SK-N-SH (cell line): Measurements from ENCODE around the gene ATP8A2. TPM values are rescaled to one million over a fixed set of nuclear protein-coding genes. Genes with fewer than 3 reads are reported as not detected.

Experiments
- CTCF ChIA-PET: fragments of 300-600, 350-600 bp; formaldehyde crosslinking; extraction: SDS; loops from one replicate; lab custom pipeline; 2021; lab: Yijun Ruan, JAX
- POLR2A ChIA-PET: fragments of 350-600 bp; sonication (Branson Sonifier 250); formaldehyde crosslinking; extraction: SDS; loops from one replicate; lab custom pipeline; 2020; ENCODE audit warnings: antibody characterized with exemption, inconsistent platforms; lab: Yijun Ruan, JAX
- DNase-seq: peaks from one replicate; pipeline ENCODE4 v3.0.0; 2012
- H2AFZ ChIP-seq: fragments of 200-600 bp; sonication (generic); 2 replicates; pipeline ENCODE4 v1.8.1; 2016; ENCODE audit warnings: antibody characterized with exemption, mild to moderate bottlenecking, low read depth
- H3F3A ChIP-seq: fragments of 200-600 bp; sonication (generic); replicated peaks from 2 replicates; pipeline ENCODE3; 2016; ENCODE audit warnings: antibody characterized with exemption, mild to moderate bottlenecking; ENCODE audit not compliant: insufficient read depth
- H3K27ac ChIP-seq, 2 experiments: fragments of 200-500 bp in 1 of 2; fragments of 200-600 bp in 1 of 2; sonication (Bioruptor generic) in 1 of 2; sonication (generic), shearing (Covaris generic) in 1 of 2; 2 replicates each; pipeline versions ENCODE4 v1.5.1 to v1.6.1; 2014 to 2016; ENCODE audit warnings: low read depth in 2 of 2, inconsistent platforms in 1 of 2, low read length in 1 of 2, mild to moderate bottlenecking in 1 of 2, mixed read lengths in 1 of 2
- H3K27me3 ChIP-seq: fragments of 200-600 bp; sonication (generic), shearing (Covaris generic); 2 replicates; pipeline ENCODE4 v1.6.1; 2016; ENCODE audit warnings: mixed run types; ENCODE audit not compliant: insufficient read depth
- H3K36me3 ChIP-seq, 2 experiments: fragments of 200-500 bp in 1 of 2; fragments of 200-600 bp in 1 of 2; sonication (Bioruptor generic) in 1 of 2; sonication (generic) in 1 of 2; replicated peaks in 1 of 2; 2 replicates each; pipeline versions ENCODE3 to v1.5.1; 2014 to 2016; ENCODE audit warnings: low read length in 1 of 2, mild to moderate bottlenecking in 1 of 2; ENCODE audit not compliant: insufficient read depth in 2 of 2, control insufficient read depth in 1 of 2
- H3K4me1 ChIP-seq, 2 experiments: fragments of 200-500 bp in 1 of 2; fragments of 200-600 bp in 1 of 2; sonication (Bioruptor generic) in 1 of 2; sonication (generic), shearing (Covaris generic) in 1 of 2; 2 replicates each; pipeline versions ENCODE4 v1.5.1 to v1.6.1; 2014 to 2016; ENCODE audit warnings: low read depth in 1 of 2, low read length in 1 of 2, mixed run types in 1 of 2; ENCODE audit not compliant: insufficient read depth in 2 of 2, control insufficient read depth in 1 of 2
- H3K4me2 ChIP-seq: fragments of 200-600 bp; sonication (generic), shearing (Covaris generic); 2 replicates; pipeline ENCODE4 v1.6.1; 2017; ENCODE audit warnings: mixed run types
- H3K4me3 ChIP-seq, 2 experiments: fragments of 200-500 bp in 1 of 2; fragments of 200-600 bp in 1 of 2; sonication (Bioruptor generic) in 1 of 2; sonication (generic), shearing (Covaris generic) in 1 of 2; 2 replicates each; pipeline versions ENCODE4 v1.5.1 to v1.8.1; 2014 to 2016; ENCODE audit warnings: low read depth in 2 of 2, inconsistent platforms in 1 of 2, low read length in 1 of 2, mild to moderate bottlenecking in 1 of 2, mixed read lengths in 1 of 2, moderate library complexity in 1 of 2
- H3K79me2 ChIP-seq: fragments of 200-600 bp; sonication (generic); 2 replicates; pipeline ENCODE4 v1.8.1; 2017; ENCODE audit warnings: mild to moderate bottlenecking; ENCODE audit not compliant: insufficient read depth
- H3K9ac ChIP-seq: fragments of 200-600 bp; sonication (generic); 2 replicates; pipeline ENCODE4 v1.6.1; 2017; ENCODE audit warnings: mixed run types
- H3K9me2 ChIP-seq: fragments of 200-600 bp; sonication (generic); 2 replicates; pipeline ENCODE4 v1.6.1; 2017; ENCODE audit warnings: mixed run types
- H3K9me3 ChIP-seq: fragments of 200-600 bp; sonication (generic); 2 replicates; pipeline ENCODE4 v1.6.1; 2017; ENCODE audit warnings: mixed run types, mild to moderate bottlenecking, moderate library complexity
- H4K20me1 ChIP-seq: fragments of 200-600 bp; sonication (generic); 2 replicates; pipeline ENCODE4 v1.6.1; 2017; ENCODE audit warnings: mild to moderate bottlenecking, mixed run types; ENCODE audit not compliant: insufficient read depth
- CHD2 ChIP-seq: fragments of 150-350 bp; IDR thresholded peaks from 2 replicates; pipeline ENCODE4 v1.6.1; 2018; ENCODE audit warnings: low read length; ENCODE audit not compliant: partially characterized antibody
- FOXJ3 ChIP-seq: sonication (generic); formaldehyde crosslinking; IDR thresholded peaks from 2 replicates; pipeline ENCODE4 v1.5.1; 2020; ENCODE audit warnings: mild to moderate bottlenecking, missing genetic modification reagents
- FOXM1 ChIP-seq: IDR thresholded peaks from 2 replicates; pipeline ENCODE4 v1.4.0; 2012; ENCODE audit warnings: low read depth, mild to moderate bottlenecking
- GABPA ChIP-seq: IDR thresholded peaks from 2 replicates; pipeline ENCODE4 v1.4.0; 2012; ENCODE audit warnings: low read depth, mild to moderate bottlenecking
- GATA2 ChIP-seq: sonication (generic); formaldehyde crosslinking; IDR thresholded peaks from 2 replicates; pipeline ENCODE4 v1.5.0; 2020; ENCODE audit warnings: mild to moderate bottlenecking, missing genetic modification reagents
- MEF2A ChIP-seq: IDR thresholded peaks from 2 replicates; pipeline ENCODE4 v1.4.0; 2012; ENCODE audit warnings: low read depth, borderline replicate concordance
- MXI1 ChIP-seq: IDR thresholded peaks from 2 replicates; pipeline ENCODE4 v1.6.1; 2012; ENCODE audit warnings: mild to moderate bottlenecking, low read depth, low read length, improper control_type of control experiment
- NFIC ChIP-seq: IDR thresholded peaks from 2 replicates; pipeline ENCODE4 v1.4.0; 2012; ENCODE audit warnings: borderline replicate concordance
- NRF1 ChIP-seq: IDR thresholded peaks from 2 replicates; pipeline ENCODE4 v1.6.1; 2012; ENCODE audit warnings: low read depth, mild to moderate bottlenecking, low read length
- RFX5 ChIP-seq: IDR thresholded peaks from 2 replicates; pipeline ENCODE4 v1.6.1; 2012; ENCODE audit warnings: mild to moderate bottlenecking, improper control_type of control experiment, low read length
- RXRA ChIP-seq: IDR thresholded peaks from 2 replicates; pipeline ENCODE4 v1.4.0; 2012; ENCODE audit warnings: low read depth, mild to moderate bottlenecking, borderline replicate concordance
- SIN3A ChIP-seq: IDR thresholded peaks from 2 replicates; pipeline ENCODE4 v1.6.1; 2012; ENCODE audit warnings: low read depth, mild to moderate bottlenecking, low read length, moderate library complexity, borderline replicate concordance
- TCF12 ChIP-seq: IDR thresholded peaks from 2 replicates; pipeline ENCODE4 v1.4.0; 2012
- YY1 ChIP-seq: IDR thresholded peaks from 2 replicates; pipeline ENCODE4 v1.4.0; 2012; ENCODE audit warnings: low read depth, mild to moderate bottlenecking
- WGBS: methylation state at CpG from one replicate; pipeline ENCODE4 v1.1.6; 2017; ENCODE audit warnings: low lambda C conversion rate; 5-methylcytosine and 5-hydroxymethylcytosine counted together
- polyA plus RNA-seq, 3 experiments: library from polyadenylated mRNA; depleted of rRNA; stranded (reverse); fragments of >200 nt; gene quantifications; 2 replicates each; pipeline ENCODE4 v1.2.3, GENCODE V29; 2012
- TF ChIP-seq, protein P1 (sequence below): fragments of 150-350 bp; IDR thresholded peaks from 2 replicates; pipeline ENCODE4 v1.6.1; 2016; ENCODE audit warnings: mild to moderate bottlenecking, low read depth, low read length
- TF ChIP-seq, protein P2 (sequence below): IDR thresholded peaks from 2 replicates; pipeline ENCODE4 v1.6.1; 2012; ENCODE audit warnings: mild to moderate bottlenecking, low read depth, low read length, moderate library complexity
- TF ChIP-seq, protein P3 (sequence below): IDR thresholded peaks from 2 replicates; pipeline ENCODE4 v1.4.0; 2012; ENCODE audit warnings: low read depth, borderline replicate concordance
- TF ChIP-seq, protein P4 (sequence below): IDR thresholded peaks from 2 replicates; pipeline ENCODE4 v1.4.0; 2012; ENCODE audit warnings: low read depth, borderline replicate concordance
- TF ChIP-seq, protein P5 (sequence below): IDR thresholded peaks from 2 replicates; pipeline ENCODE4; 2012
- TF ChIP-seq, protein P6 (sequence below): fragments of 150-350 bp; IDR thresholded peaks from 2 replicates; pipeline ENCODE4 v1.6.1; 2017; ENCODE audit warnings: antibody characterized with exemption, low read length, low read depth, borderline replicate concordance

Gene ATP8A2
- polyA plus RNA-seq, 1 of the 3 experiments (the other 2 are of a cell fraction) = 0.02 TPM

DNA sequence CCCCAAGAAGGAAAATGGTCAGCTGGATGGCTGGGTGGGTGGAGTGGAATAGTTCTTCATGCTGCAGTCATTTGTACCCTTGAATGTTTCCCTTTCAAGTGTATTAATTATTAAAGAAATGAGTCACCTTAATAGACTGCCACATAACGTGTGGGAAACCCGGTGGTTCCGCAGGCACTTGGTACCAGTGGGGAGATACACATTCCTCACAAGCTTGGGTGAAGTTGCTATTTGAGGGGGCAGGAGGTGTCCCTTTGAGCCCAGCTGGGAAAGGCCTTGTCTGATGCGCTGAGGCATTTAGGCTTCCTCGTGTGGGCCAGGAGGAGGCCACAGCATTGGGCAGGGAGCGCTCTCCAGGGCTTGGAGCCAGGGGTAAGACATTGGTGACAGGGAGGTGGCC is 57.7 kb downstream of the ATP8A2 start:
- H3K4me1 ChIP-seq = no peaks in the 10 kb centered on the region
- no peak overlapping the region for H3K27ac ChIP-seq
- no peak for DNase-seq
- H3K79me2 ChIP-seq = no peaks in the 10 kb centered on the region
- H4K20me1 ChIP-seq = no peaks in the 10 kb centered on the region
- no peaks in the 10 kb centered on the region for H3K36me3 ChIP-seq
- ChIA-PET CTCF (no interaction called here), POLR2A (no interaction called here)
- H3K9me3 ChIP-seq = no peaks in the 10 kb centered on the region
- no peak overlapping the region for H3K4me3 ChIP-seq
- H2AFZ ChIP-seq = no peak overlapping the region
- no peak for TF ChIP-seq FOXJ3 (CRISPR knock-in tag)
- no peak for TF ChIP-seq RXRA
- TF ChIP-seq, protein P1, sequence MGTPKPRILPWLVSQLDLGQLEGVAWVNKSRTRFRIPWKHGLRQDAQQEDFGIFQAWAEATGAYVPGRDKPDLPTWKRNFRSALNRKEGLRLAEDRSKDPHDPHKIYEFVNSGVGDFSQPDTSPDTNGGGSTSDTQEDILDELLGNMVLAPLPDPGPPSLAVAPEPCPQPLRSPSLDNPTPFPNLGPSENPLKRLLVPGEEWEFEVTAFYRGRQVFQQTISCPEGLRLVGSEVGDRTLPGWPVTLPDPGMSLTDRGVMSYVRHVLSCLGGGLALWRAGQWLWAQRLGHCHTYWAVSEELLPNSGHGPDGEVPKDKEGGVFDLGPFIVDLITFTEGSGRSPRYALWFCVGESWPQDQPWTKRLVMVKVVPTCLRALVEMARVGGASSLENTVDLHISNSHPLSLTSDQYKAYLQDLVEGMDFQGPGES = no peak
- TF ChIP-seq, protein P2, sequence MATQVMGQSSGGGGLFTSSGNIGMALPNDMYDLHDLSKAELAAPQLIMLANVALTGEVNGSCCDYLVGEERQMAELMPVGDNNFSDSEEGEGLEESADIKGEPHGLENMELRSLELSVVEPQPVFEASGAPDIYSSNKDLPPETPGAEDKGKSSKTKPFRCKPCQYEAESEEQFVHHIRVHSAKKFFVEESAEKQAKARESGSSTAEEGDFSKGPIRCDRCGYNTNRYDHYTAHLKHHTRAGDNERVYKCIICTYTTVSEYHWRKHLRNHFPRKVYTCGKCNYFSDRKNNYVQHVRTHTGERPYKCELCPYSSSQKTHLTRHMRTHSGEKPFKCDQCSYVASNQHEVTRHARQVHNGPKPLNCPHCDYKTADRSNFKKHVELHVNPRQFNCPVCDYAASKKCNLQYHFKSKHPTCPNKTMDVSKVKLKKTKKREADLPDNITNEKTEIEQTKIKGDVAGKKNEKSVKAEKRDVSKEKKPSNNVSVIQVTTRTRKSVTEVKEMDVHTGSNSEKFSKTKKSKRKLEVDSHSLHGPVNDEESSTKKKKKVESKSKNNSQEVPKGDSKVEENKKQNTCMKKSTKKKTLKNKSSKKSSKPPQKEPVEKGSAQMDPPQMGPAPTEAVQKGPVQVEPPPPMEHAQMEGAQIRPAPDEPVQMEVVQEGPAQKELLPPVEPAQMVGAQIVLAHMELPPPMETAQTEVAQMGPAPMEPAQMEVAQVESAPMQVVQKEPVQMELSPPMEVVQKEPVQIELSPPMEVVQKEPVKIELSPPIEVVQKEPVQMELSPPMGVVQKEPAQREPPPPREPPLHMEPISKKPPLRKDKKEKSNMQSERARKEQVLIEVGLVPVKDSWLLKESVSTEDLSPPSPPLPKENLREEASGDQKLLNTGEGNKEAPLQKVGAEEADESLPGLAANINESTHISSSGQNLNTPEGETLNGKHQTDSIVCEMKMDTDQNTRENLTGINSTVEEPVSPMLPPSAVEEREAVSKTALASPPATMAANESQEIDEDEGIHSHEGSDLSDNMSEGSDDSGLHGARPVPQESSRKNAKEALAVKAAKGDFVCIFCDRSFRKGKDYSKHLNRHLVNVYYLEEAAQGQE = no peak
- no peak for TF ChIP-seq SIN3A
- TF ChIP-seq FOXM1 = no peak
- TF ChIP-seq MEF2A = no peak
- TF ChIP-seq, protein P3, sequence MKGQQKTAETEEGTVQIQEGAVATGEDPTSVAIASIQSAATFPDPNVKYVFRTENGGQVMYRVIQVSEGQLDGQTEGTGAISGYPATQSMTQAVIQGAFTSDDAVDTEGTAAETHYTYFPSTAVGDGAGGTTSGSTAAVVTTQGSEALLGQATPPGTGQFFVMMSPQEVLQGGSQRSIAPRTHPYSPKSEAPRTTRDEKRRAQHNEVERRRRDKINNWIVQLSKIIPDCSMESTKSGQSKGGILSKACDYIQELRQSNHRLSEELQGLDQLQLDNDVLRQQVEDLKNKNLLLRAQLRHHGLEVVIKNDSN = no peak
- TF ChIP-seq GABPA = no peak
- TF ChIP-seq NRF1 = no peak
- TF ChIP-seq NFIC = no peak
- TF ChIP-seq, protein P4, sequence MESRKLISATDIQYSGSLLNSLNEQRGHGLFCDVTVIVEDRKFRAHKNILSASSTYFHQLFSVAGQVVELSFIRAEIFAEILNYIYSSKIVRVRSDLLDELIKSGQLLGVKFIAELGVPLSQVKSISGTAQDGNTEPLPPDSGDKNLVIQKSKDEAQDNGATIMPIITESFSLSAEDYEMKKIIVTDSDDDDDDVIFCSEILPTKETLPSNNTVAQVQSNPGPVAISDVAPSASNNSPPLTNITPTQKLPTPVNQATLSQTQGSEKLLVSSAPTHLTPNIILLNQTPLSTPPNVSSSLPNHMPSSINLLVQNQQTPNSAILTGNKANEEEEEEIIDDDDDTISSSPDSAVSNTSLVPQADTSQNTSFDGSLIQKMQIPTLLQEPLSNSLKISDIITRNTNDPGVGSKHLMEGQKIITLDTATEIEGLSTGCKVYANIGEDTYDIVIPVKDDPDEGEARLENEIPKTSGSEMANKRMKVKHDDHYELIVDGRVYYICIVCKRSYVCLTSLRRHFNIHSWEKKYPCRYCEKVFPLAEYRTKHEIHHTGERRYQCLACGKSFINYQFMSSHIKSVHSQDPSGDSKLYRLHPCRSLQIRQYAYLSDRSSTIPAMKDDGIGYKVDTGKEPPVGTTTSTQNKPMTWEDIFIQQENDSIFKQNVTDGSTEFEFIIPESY = no peak
- TF ChIP-seq, protein P5, sequence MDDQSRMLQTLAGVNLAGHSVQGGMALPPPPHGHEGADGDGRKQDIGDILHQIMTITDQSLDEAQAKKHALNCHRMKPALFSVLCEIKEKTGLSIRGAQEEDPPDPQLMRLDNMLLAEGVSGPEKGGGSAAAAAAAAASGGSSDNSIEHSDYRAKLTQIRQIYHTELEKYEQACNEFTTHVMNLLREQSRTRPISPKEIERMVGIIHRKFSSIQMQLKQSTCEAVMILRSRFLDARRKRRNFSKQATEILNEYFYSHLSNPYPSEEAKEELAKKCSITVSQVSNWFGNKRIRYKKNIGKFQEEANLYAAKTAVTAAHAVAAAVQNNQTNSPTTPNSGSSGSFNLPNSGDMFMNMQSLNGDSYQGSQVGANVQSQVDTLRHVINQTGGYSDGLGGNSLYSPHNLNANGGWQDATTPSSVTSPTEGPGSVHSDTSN = no peak
- no peak for TF ChIP-seq MXI1
- TF ChIP-seq TCF12 = no peak
- TF ChIP-seq CHD2 = no peak
- TF ChIP-seq, protein P6, sequence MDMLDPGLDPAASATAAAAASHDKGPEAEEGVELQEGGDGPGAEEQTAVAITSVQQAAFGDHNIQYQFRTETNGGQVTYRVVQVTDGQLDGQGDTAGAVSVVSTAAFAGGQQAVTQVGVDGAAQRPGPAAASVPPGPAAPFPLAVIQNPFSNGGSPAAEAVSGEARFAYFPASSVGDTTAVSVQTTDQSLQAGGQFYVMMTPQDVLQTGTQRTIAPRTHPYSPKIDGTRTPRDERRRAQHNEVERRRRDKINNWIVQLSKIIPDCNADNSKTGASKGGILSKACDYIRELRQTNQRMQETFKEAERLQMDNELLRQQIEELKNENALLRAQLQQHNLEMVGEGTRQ = no peak
- TF ChIP-seq GATA2 (CRISPR knock-in tag) = no peak
- no peak for TF ChIP-seq YY1
- TF ChIP-seq RFX5 = no peak
- 48% methylated on average over 6 of the region's 6 CpGs for WGBS
- no peak overlapping the region for H3K9ac ChIP-seq
- H3K9me2 ChIP-seq = no peaks in the 10 kb centered on the region
- H3K27me3 ChIP-seq = no peaks in the 10 kb centered on the region
- no peaks in the 10 kb centered on the region for H3F3A ChIP-seq
- H3K4me2 ChIP-seq = no peak overlapping the region
